ENCODE measurements around the gene ATG9A.

GRCh38 chr2:219197388-219197787 is 32.0 kb downstream of the ATG9A start:
- TF ChIP-seq, protein P1, sequence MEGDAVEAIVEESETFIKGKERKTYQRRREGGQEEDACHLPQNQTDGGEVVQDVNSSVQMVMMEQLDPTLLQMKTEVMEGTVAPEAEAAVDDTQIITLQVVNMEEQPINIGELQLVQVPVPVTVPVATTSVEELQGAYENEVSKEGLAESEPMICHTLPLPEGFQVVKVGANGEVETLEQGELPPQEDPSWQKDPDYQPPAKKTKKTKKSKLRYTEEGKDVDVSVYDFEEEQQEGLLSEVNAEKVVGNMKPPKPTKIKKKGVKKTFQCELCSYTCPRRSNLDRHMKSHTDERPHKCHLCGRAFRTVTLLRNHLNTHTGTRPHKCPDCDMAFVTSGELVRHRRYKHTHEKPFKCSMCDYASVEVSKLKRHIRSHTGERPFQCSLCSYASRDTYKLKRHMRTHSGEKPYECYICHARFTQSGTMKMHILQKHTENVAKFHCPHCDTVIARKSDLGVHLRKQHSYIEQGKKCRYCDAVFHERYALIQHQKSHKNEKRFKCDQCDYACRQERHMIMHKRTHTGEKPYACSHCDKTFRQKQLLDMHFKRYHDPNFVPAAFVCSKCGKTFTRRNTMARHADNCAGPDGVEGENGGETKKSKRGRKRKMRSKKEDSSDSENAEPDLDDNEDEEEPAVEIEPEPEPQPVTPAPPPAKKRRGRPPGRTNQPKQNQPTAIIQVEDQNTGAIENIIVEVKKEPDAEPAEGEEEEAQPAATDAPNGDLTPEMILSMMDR (IDR thresholded peaks at IDR 0.05): no peak
- TF ChIP-seq POLR2A (IDR thresholded peaks at IDR 0.05) (no peak), POLR2AphosphoS5 (IDR thresholded peaks at IDR 0.05) (no peak)
